Measurements from ENCODE around the gene CC2D2A.

Gene CC2D2A

DNA sequence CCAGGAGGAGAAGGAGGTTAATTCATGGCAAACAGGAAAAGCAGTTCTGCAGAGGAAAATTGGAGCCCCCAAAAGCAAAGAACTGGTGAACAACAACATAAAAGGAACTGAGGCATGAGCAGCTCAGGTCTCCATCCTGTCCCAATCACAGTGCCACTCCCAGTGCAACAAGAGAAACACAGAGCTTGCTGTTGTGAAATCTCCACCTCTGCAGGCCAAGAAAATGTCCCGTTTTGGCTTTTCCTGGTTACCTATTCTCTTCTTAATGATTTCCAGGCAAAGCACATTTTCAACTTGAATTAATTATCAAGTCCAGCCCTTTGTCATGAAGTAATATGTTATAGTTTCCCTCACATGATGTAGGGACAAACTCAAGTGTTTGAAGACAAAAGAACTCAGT lies 41.1 kb upstream of the CC2D2A start:
- no peak overlapping the region for H3K27ac ChIP-seq
- TF ChIP-seq, protein P1, sequence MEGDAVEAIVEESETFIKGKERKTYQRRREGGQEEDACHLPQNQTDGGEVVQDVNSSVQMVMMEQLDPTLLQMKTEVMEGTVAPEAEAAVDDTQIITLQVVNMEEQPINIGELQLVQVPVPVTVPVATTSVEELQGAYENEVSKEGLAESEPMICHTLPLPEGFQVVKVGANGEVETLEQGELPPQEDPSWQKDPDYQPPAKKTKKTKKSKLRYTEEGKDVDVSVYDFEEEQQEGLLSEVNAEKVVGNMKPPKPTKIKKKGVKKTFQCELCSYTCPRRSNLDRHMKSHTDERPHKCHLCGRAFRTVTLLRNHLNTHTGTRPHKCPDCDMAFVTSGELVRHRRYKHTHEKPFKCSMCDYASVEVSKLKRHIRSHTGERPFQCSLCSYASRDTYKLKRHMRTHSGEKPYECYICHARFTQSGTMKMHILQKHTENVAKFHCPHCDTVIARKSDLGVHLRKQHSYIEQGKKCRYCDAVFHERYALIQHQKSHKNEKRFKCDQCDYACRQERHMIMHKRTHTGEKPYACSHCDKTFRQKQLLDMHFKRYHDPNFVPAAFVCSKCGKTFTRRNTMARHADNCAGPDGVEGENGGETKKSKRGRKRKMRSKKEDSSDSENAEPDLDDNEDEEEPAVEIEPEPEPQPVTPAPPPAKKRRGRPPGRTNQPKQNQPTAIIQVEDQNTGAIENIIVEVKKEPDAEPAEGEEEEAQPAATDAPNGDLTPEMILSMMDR (conservative IDR thresholded peaks at IDR 0.05; ENCODE audit: low read depth), result no peak
- CTCF ChIA-PET, result no interaction called here
- no peak for DNase-seq (ENCODE audit: low spot score)
- POLR2A ChIA-PET (ENCODE audit: low non-redundant PET), result no interaction called here

DNA sequence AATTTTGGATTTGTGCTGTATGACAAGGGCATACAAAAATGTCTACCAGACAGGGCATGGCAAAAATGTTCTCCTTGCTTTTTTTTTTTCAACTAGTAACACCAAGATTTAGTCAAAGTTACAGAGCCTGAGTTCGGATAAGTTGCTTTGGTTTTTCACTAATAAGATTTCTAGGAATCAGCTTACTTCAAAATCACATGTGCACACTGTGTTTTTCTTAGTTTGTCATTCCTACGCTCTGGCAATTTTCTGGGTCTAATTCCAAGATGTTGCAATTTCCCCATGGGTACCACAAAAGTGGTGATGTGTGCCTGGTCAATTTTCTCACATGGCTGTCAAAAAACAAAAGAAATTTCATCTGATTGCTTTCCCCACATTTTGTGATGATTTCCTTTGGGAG lies 35.6 kb upstream of the CC2D2A start:
- CTCF ChIA-PET, result no interaction called here

GRCh38 chr4:15434676-15435075 lies 35.0 kb upstream of the CC2D2A start:
- POLR2A ChIA-PET (ENCODE audit: low non-redundant PET), result no interaction called here
- H3K27ac ChIP-seq, result no peak overlapping the region
- DNase-seq (ENCODE audit: low spot score), result no peak
- TF ChIP-seq, protein P1 (conservative IDR thresholded peaks at IDR 0.05; ENCODE audit: low read depth), result no peak
- CTCF ChIA-PET, result no interaction called here

More for the DNA sequence above, 35.6 kb upstream of the CC2D2A start:
- TF ChIP-seq, protein P1 (conservative IDR thresholded peaks at IDR 0.05; ENCODE audit: low read depth), result no peak
- POLR2A ChIA-PET (ENCODE audit: low non-redundant PET), result no interaction called here
- H3K27ac ChIP-seq, result no peak overlapping the region
- no peak for DNase-seq (ENCODE audit: low spot score)

GRCh38 chr4:15436513-15436912 lies 33.2 kb upstream of the CC2D2A start:
- DNase-seq (ENCODE audit: low spot score), result no peak
- POLR2A ChIA-PET (ENCODE audit: low non-redundant PET), result no interaction called here
- H3K27ac ChIP-seq, result no peak overlapping the region
- TF ChIP-seq, protein P1 (conservative IDR thresholded peaks at IDR 0.05; ENCODE audit: low read depth), result no peak
- CTCF ChIA-PET, result no interaction called here

DNA sequence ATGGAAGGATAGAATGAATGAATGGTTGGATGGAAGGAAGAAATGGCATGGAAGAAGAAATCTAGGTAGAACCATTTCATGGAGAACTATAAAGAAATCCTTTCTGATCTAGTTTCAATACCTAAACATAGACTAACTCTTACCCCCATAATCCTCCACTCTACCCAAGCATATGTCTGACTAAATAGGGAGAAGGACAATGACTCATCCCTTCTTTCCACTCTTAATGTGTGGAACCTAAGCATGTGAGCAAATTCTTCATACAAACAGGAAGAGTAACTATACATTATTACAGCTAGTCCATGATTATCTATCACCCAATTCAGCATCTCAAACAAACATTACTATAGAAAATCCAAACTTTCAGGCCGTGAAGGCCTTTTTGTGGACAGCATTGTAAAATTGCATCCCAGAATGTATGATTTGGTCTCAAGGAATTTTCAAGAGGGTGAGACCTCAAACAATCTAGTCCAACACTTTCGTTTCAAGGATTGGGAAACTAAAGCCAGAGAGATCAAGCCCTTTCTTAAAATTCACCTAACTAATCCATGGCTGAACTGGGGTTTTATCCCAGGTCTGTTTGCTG lies 30.6 kb upstream of the CC2D2A start:
- no peak for DNase-seq (ENCODE audit: low spot score)
- no peak overlapping the region for H3K27ac ChIP-seq
- POLR2A ChIA-PET (ENCODE audit: low non-redundant PET), result no interaction called here
- CTCF ChIA-PET, result interaction anchor here (0.6 kb wide), 1 partner anchor 410 kb away, joined by 3 read pairs; no protein-coding TSS in a partner anchor
- TF ChIP-seq, protein P1 (conservative IDR thresholded peaks at IDR 0.05; ENCODE audit: low read depth), result no peak

DNA sequence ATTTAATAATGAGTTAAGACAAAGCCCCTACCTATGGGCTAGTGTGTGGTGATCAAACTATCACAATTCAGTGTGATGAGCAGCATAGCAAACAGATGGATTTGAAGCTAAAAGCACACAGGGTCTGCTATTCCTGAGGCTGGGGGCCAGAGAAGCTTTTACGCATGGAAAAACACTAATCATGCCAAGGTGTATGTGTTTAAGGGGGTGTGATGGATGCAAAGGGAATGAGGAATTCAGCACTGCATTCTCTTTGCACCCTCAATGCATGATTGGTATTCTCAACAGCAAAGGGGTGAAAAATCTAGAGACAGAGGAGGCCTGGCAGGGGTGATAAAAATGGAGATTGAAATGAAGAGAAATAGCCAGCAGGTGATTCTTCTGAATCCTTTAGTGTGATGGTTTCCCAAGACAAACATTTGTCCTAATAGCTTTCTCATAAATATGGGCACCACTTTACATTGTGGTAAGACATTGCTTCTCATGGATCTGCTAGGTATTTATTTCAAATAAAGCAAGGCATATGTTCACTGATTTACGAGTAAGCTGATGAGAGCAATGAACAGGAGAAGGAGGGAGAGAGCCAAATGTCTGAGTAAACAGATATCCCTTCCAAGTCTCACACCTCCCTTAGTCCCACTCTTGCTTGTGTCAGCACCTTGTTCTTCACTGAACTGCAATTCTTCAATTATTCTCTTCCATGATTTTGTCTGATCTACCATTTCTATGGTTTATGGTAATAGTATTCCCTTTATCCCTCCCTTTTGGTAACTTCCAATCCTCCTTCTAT lies 26.1 kb upstream of the CC2D2A start:
- TF ChIP-seq, protein P1 (conservative IDR thresholded peaks at IDR 0.05; ENCODE audit: low read depth), result no peak
- POLR2A ChIA-PET (ENCODE audit: low non-redundant PET), result no interaction called here
- no peak for DNase-seq (ENCODE audit: low spot score)
- H3K27ac ChIP-seq, result no peak overlapping the region
- CTCF ChIA-PET, result no interaction called here

All from RWPE1 (cell line).